Central memory CD8-positive, alpha-beta T cell (primary cell): ENCODE results near the gene SCFD2.
"Not testable (repeated sequence)": the region's sequence is repeated elsewhere in the genome, so short reads cannot be mapped to it uniquely, and the experiment has no call there.

Experiments used
- ATAC-seq: fragments of 150-1000 bp; cut with Tn5 transposase; replicated peaks from 2 replicates; pipeline ENCODE4 v1.10.0; 2022; ENCODE audit warnings: mild to moderate bottlenecking, moderate FRiP score, moderate number of reproducible peaks; ENCODE audit not compliant: poor library complexity, severe bottlenecking; ENCODE audit errors: extremely low read depth
- DNase-seq, 2 donors: peaks; one replicate each; pipeline ENCODE4 v3.0.0; 2021; ENCODE audit warnings: low spot score in 2 of 2
- H3K27ac Mint-ChIP-seq: one replicate; pipeline ENCODE4 v1.8.0; 2022; ENCODE audit warnings: low read depth, mild to moderate bottlenecking, moderate library complexity, mixed read lengths
- H3K27me3 Mint-ChIP-seq: one replicate; pipeline ENCODE4 v1.8.0; 2022; ENCODE audit warnings: mixed read lengths
- H3K36me3 Mint-ChIP-seq: one replicate; pipeline ENCODE4 v1.8.0; 2022; ENCODE audit warnings: mild to moderate bottlenecking, moderate library complexity, mixed read lengths; ENCODE audit not compliant: insufficient read depth
- H3K4me1 Mint-ChIP-seq: one replicate; pipeline ENCODE4 v1.8.0; 2022; ENCODE audit warnings: mixed read lengths
- H3K4me3 Mint-ChIP-seq: one replicate; pipeline ENCODE4 v1.8.0; 2022; ENCODE audit warnings: mild to moderate bottlenecking, moderate library complexity, mixed read lengths
- H3K9me3 Mint-ChIP-seq: one replicate; pipeline ENCODE4 v1.8.0; 2022; ENCODE audit warnings: mixed read lengths

The SCFD2 gene

GRCh38 chr4:53232371-53232770, 133.5 kb downstream of the SCFD2 start:
- Mint-ChIP-seq H3K9me3 (no peaks in the 10 kb centered on the region), H3K36me3 (no peaks in the 10 kb centered on the region), H3K27ac (no peak overlapping the region), H3K27me3 (no peaks in the 10 kb centered on the region), H3K4me1 (no peaks in the 10 kb centered on the region), H3K4me3 (no peak overlapping the region)
- DNase-seq, result no peak
- no peak for ATAC-seq

- no peak overlapping the region for H3K4me3 Mint-ChIP-seq
- DNase-seq, result no peak
- H3K27ac Mint-ChIP-seq, result no peak overlapping the region
- H3K4me1 Mint-ChIP-seq, result no peaks in the 10 kb centered on the region
- no peak for ATAC-seq
- no peaks in the 10 kb centered on the region for H3K9me3 Mint-ChIP-seq
- no peaks in the 10 kb centered on the region for H3K27me3 Mint-ChIP-seq
- H3K36me3 Mint-ChIP-seq, result no peaks in the 10 kb centered on the region
These were observed 137.8 kb downstream of the SCFD2 start for GRCh38 chr4:53228036-53228435.

- DNase-seq (no peak), ATAC-seq (no peak)
- no peak overlapping the region for H3K4me3 Mint-ChIP-seq
- no peaks in the 10 kb centered on the region for H3K4me1 Mint-ChIP-seq
- H3K9me3 Mint-ChIP-seq, result no peaks in the 10 kb centered on the region
- H3K27me3 Mint-ChIP-seq, result no peaks in the 10 kb centered on the region
- no peak overlapping the region for H3K27ac Mint-ChIP-seq
- H3K36me3 Mint-ChIP-seq, result no peaks in the 10 kb centered on the region
These were observed 138.4 kb downstream of the SCFD2 start for GRCh38 chr4:53227451-53227850.

GRCh38 chr4:53221832-53222480, 143.9 kb downstream of the SCFD2 start:
- Mint-ChIP-seq H3K4me3 (no peak overlapping the region), H3K4me1 (no peaks in the 10 kb centered on the region), H3K36me3 (no peaks in the 10 kb centered on the region), H3K27ac (no peak overlapping the region), H3K9me3 (peaks cover 11% of the 10 kb centered on the region), H3K27me3 (no peaks in the 10 kb centered on the region)
- ATAC-seq, result no peak
- no peak for DNase-seq

- not testable (repeated sequence) for H3K36me3 Mint-ChIP-seq, H3K27ac Mint-ChIP-seq, H3K4me3 Mint-ChIP-seq, DNase-seq, H3K27me3 Mint-ChIP-seq, H3K4me1 Mint-ChIP-seq, ATAC-seq
- peaks cover 11% of the 10 kb centered on the region for H3K9me3 Mint-ChIP-seq
These were observed 146.7 kb downstream of the SCFD2 start for GRCh38 chr4:53219148-53219547.

GRCh38 chr4:53208753-53209152, 157.1 kb downstream of the SCFD2 start:
- peaks cover 1% of the 10 kb centered on the region for H3K36me3 Mint-ChIP-seq

GRCh38 chr4:53205970-53206369, 159.9 kb downstream of the SCFD2 start:
- Mint-ChIP-seq H3K36me3 (peaks cover 1% of the 10 kb centered on the region), H3K9me3 (no peaks in the 10 kb centered on the region)
- no peak for ATAC-seq

More at GRCh38 chr4:53208753-53209152, 157.1 kb downstream of the SCFD2 start:
- Mint-ChIP-seq H3K4me3 (no peak overlapping the region), H3K9me3 (no peaks in the 10 kb centered on the region), H3K4me1 (no peaks in the 10 kb centered on the region), H3K27ac (no peak overlapping the region), H3K27me3 (no peaks in the 10 kb centered on the region)
- no peak for ATAC-seq
- no peak for DNase-seq

GRCh38 chr4:53199356-53199755, 166.5 kb downstream of the SCFD2 start:
- no peak overlapping the region for H3K4me3 Mint-ChIP-seq
- ATAC-seq (no peak), DNase-seq (no peak)
- H3K27ac Mint-ChIP-seq, result no peak overlapping the region
- no peaks in the 10 kb centered on the region for H3K9me3 Mint-ChIP-seq
- H3K36me3 Mint-ChIP-seq, result no peaks in the 10 kb centered on the region
- H3K4me1 Mint-ChIP-seq, result no peaks in the 10 kb centered on the region
- no peaks in the 10 kb centered on the region for H3K27me3 Mint-ChIP-seq

More at GRCh38 chr4:53205970-53206369, 159.9 kb downstream of the SCFD2 start:
- Mint-ChIP-seq H3K4me3 (no peak overlapping the region), H3K4me1 (no peaks in the 10 kb centered on the region), H3K27me3 (no peaks in the 10 kb centered on the region), H3K27ac (no peak overlapping the region)
- no peak for DNase-seq

- Mint-ChIP-seq H3K9me3 (no peaks in the 10 kb centered on the region), H3K27me3 (no peaks in the 10 kb centered on the region), H3K27ac (no peak overlapping the region), H3K36me3 (no peaks in the 10 kb centered on the region), H3K4me1 (no peaks in the 10 kb centered on the region), H3K4me3 (no peak overlapping the region)
- ATAC-seq (no peak), DNase-seq (no peak)
These were observed 168.1 kb downstream of the SCFD2 start for GRCh38 chr4:53197772-53198142.

GRCh38 chr4:53196882-53197771, 168.7 kb downstream of the SCFD2 start:
- no peak for ATAC-seq
- no peak for DNase-seq
- no peaks in the 10 kb centered on the region for H3K4me1 Mint-ChIP-seq
- no peaks in the 10 kb centered on the region for H3K27me3 Mint-ChIP-seq
- H3K9me3 Mint-ChIP-seq, result no peaks in the 10 kb centered on the region
- H3K36me3 Mint-ChIP-seq, result no peaks in the 10 kb centered on the region
- no peak overlapping the region for H3K4me3 Mint-ChIP-seq
- H3K27ac Mint-ChIP-seq, result no peak overlapping the region

- no peak for DNase-seq
- no peak for ATAC-seq
- H3K4me3 Mint-ChIP-seq, result no peak overlapping the region
- no peaks in the 10 kb centered on the region for H3K9me3 Mint-ChIP-seq
- H3K27me3 Mint-ChIP-seq, result no peaks in the 10 kb centered on the region
- no peaks in the 10 kb centered on the region for H3K36me3 Mint-ChIP-seq
- H3K27ac Mint-ChIP-seq, result no peak overlapping the region
- H3K4me1 Mint-ChIP-seq, result no peaks in the 10 kb centered on the region
These were observed 169.8 kb downstream of the SCFD2 start for GRCh38 chr4:53195815-53196661.

- DNase-seq (no peak), ATAC-seq (no peak)
- no peak overlapping the region for H3K27ac Mint-ChIP-seq
- no peaks in the 10 kb centered on the region for H3K27me3 Mint-ChIP-seq
- H3K4me3 Mint-ChIP-seq, result no peak overlapping the region
- H3K9me3 Mint-ChIP-seq, result no peaks in the 10 kb centered on the region
- no peaks in the 10 kb centered on the region for H3K4me1 Mint-ChIP-seq
- no peaks in the 10 kb centered on the region for H3K36me3 Mint-ChIP-seq
These were observed 171.1 kb downstream of the SCFD2 start for GRCh38 chr4:53194727-53195126.
